OCI-LY1 (cell line): ENCODE results near the gene KLHL35.

ENCODE experiments used
- EZH2 ChIP-seq: fragments of 200-600 bp; sonication (generic), shearing (Covaris generic); IDR thresholded peaks from 2 replicates; pipeline ENCODE4 v1.8.0; 2017; ENCODE audit warnings: borderline replicate concordance, mixed run types, mild to moderate bottlenecking, antibody characterized with exemption, low read length, moderate library complexity, mixed read lengths
- TF ChIP-seq, protein P1 (sequence below): fragments of 200-600 bp; sonication (generic), shearing (Covaris generic); IDR thresholded peaks from 2 replicates; pipeline ENCODE4 v1.5.1; 2017; ENCODE audit warnings: mild to moderate bottlenecking, antibody characterized with exemption, low read length, moderate library complexity, mixed read lengths

DNA sequence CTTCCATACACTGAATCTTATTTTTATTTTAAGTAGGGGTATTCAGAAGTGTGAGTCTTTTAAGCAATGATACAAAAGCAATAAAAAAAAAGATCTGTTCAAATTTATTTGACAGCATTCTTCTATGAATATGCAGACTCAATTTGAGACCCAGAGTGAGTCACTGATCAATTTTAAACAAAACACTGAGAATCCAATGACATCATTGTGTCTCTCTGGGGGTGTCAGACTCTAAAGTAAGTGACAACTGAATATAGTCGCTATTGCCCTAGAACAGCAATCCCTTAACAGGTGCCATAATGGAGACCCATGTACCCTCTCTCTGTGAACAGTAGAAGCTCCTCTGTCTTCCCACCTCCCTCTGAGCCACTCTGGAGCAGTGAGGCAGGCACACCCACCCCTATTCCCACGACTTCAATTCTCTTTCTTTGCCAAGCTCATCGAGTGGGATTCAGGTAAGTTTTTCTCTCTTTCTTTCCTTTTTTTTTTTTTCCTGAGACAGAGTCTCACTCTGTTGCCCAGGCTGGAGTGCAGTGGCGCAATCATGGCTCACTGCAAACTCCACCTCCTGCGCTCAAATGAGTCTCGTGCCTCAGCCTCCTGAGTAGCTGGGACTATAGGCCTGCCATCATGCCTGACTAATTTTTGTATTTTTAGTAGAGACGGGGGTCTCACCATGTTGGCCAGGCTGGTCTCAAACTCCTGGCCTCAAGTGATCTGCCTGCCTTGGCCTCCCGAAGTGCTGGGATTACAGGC, 38.7 kb downstream of the KLHL35 start:
- TF ChIP-seq, protein P1, sequence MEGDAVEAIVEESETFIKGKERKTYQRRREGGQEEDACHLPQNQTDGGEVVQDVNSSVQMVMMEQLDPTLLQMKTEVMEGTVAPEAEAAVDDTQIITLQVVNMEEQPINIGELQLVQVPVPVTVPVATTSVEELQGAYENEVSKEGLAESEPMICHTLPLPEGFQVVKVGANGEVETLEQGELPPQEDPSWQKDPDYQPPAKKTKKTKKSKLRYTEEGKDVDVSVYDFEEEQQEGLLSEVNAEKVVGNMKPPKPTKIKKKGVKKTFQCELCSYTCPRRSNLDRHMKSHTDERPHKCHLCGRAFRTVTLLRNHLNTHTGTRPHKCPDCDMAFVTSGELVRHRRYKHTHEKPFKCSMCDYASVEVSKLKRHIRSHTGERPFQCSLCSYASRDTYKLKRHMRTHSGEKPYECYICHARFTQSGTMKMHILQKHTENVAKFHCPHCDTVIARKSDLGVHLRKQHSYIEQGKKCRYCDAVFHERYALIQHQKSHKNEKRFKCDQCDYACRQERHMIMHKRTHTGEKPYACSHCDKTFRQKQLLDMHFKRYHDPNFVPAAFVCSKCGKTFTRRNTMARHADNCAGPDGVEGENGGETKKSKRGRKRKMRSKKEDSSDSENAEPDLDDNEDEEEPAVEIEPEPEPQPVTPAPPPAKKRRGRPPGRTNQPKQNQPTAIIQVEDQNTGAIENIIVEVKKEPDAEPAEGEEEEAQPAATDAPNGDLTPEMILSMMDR: no peak
- no peak for TF ChIP-seq EZH2
